Measurements from ENCODE around the gene TMPRSS13.
"Not testable (repeated sequence)": the region's sequence is repeated elsewhere in the genome, so short reads cannot be mapped to it uniquely, and the experiment has no call there.

TMPRSS13 gene

GRCh38 chr11:117865546-117865945, 63.7 kb downstream of the TMPRSS13 start:
- not testable (repeated sequence) for H3K27ac ChIP-seq, H3K4me3 ChIP-seq

- Histone ChIP-seq H3K4me3 (no peak overlapping the region), H3K27ac (no peak overlapping the region)
These were observed 65.8 kb downstream of the TMPRSS13 start for GRCh38 chr11:117863383-117863782.

GRCh38 chr11:117862753-117863152, 66.4 kb downstream of the TMPRSS13 start:
- H3K27ac ChIP-seq, result peak overlapping the region in 1 of 21 experiments; percentile 45
- H3K4me3 ChIP-seq, result no peak overlapping the region

- Histone ChIP-seq H3K27ac (peak overlapping the region in 1 of 21 experiments; percentile 45), H3K4me3 (no peak overlapping the region)
These were observed 67.0 kb downstream of the TMPRSS13 start for GRCh38 chr11:117862019-117862725.

GRCh38 chr11:117861151-117862018, 67.8 kb downstream of the TMPRSS13 start:
- Histone ChIP-seq H3K4me3 (no peak overlapping the region), H3K27ac (peak overlapping the region in 1 of 21 experiments; percentile 45)

GRCh38 chr11:117860139-117860538, 69.1 kb downstream of the TMPRSS13 start:
- Histone ChIP-seq H3K4me3 (no peak overlapping the region), H3K27ac (no peak overlapping the region)

GRCh38 chr11:117859488-117860112, 69.6 kb downstream of the TMPRSS13 start:
- Histone ChIP-seq H3K4me3 (no peak overlapping the region), H3K27ac (no peak overlapping the region)

- H3K4me3 ChIP-seq, result no peak overlapping the region
- no peak overlapping the region for H3K27ac ChIP-seq
These were observed 70.1 kb downstream of the TMPRSS13 start for GRCh38 chr11:117859061-117859460.

- H3K4me3 ChIP-seq, result no peak overlapping the region
- no peak overlapping the region for H3K27ac ChIP-seq
These were observed 71.3 kb downstream of the TMPRSS13 start for GRCh38 chr11:117857734-117858414.

- Histone ChIP-seq H3K27ac (no peak overlapping the region), H3K4me3 (no peak overlapping the region)
These were observed 73.1 kb downstream of the TMPRSS13 start for GRCh38 chr11:117855912-117856651.

- H3K27ac ChIP-seq, result no peak overlapping the region
These were observed 73.9 kb downstream of the TMPRSS13 start for GRCh38 chr11:117855186-117855845.

GRCh38 chr11:117852309-117852708, 76.9 kb downstream of the TMPRSS13 start:
- Histone ChIP-seq H3K4me3 (no peak overlapping the region), H3K27ac (no peak overlapping the region)

More at GRCh38 chr11:117855186-117855845, 73.9 kb downstream of the TMPRSS13 start:
- no peak overlapping the region for H3K4me3 ChIP-seq

GRCh38 chr11:117851852-117852251, 77.3 kb downstream of the TMPRSS13 start:
- Histone ChIP-seq H3K4me3 (no peak overlapping the region), H3K27ac (no peak overlapping the region)

- H3K4me3 ChIP-seq, result no peak overlapping the region
- peak overlapping the region in 1 of 21 experiments; percentile 13 for H3K27ac ChIP-seq
These were observed 78.1 kb downstream of the TMPRSS13 start for GRCh38 chr11:117851106-117851505.
